Caco-2 (cell line): ENCODE measurements around the gene MAP7. TPM values are rescaled to one million over a fixed set of nuclear protein-coding genes. Genes with fewer than 3 reads are reported as not detected.

Source experiments
- BruUV-seq: library from RNA; stranded (reverse); fragments of 400-500 nt; replicated peaks from 2 replicates; lab custom pipeline; 2021; lab: Mats Ljungman, UMichigan
- CTCF ChIA-PET: fragments of 300-600 bp; sonication (Branson Sonifier 250); formaldehyde crosslinking; loops from one replicate; lab custom pipeline; 2022; ENCODE audit warnings: antibody characterized with exemption; lab: Charles Lee
- POLR2A ChIA-PET: fragments of 300-600 bp; sonication (Branson Sonifier 250); formaldehyde crosslinking; loops from one replicate; lab custom pipeline; 2022; ENCODE audit warnings: antibody characterized with exemption; lab: Charles Lee
- DNase-seq, 2 experiments: peaks; one replicate each; pipeline versions ENCODE4 v3.0.0 to v3.0.0-alpha.2; 2020 to 2022
- H3K27me3 ChIP-seq: replicated peaks from 2 replicates; pipeline ENCODE4 v1.6.0; 2011; ENCODE audit warnings: low read length; ENCODE audit not compliant: control insufficient read depth, insufficient read depth
- H3K36me3 ChIP-seq: 2 replicates; pipeline ENCODE4 v1.5.1; 2011; ENCODE audit warnings: low read length; ENCODE audit not compliant: control insufficient read depth, insufficient read depth
- H3K4me1 ChIP-seq: fragments of 250-450 bp; sonication (Bioruptor Pico); 2 replicates; pipeline ENCODE4 v1.5.1; 2020; ENCODE audit warnings: mild to moderate bottlenecking
- H3K4me3 ChIP-seq: 2 replicates; pipeline ENCODE4 v1.5.1; 2011; ENCODE audit warnings: low read depth, mild to moderate bottlenecking, control low read depth, low read length
- H3K9me3 ChIP-seq: fragments of 250-450 bp; sonication (Bioruptor Pico); 2 replicates; pipeline ENCODE4 v1.5.1; 2020; ENCODE audit warnings: mild to moderate bottlenecking, moderate library complexity
- H3K27ac Mint-ChIP-seq: one replicate; pipeline ENCODE4 v1.8.0; 2022; ENCODE audit warnings: mixed read lengths; ENCODE audit not compliant: unreplicated experiment
- H3K27me3 Mint-ChIP-seq: one replicate; pipeline ENCODE4 v1.8.0; 2022; ENCODE audit warnings: mixed read lengths; ENCODE audit not compliant: insufficient read depth, unreplicated experiment
- H3K36me3 Mint-ChIP-seq: one replicate; pipeline ENCODE4 v1.8.0; 2022; ENCODE audit warnings: mild to moderate bottlenecking, mixed read lengths; ENCODE audit not compliant: insufficient read depth, unreplicated experiment
- H3K4me1 Mint-ChIP-seq: one replicate; pipeline ENCODE4 v1.8.0; 2022; ENCODE audit warnings: low read depth, mixed read lengths; ENCODE audit not compliant: unreplicated experiment
- H3K4me3 Mint-ChIP-seq: one replicate; pipeline ENCODE4 v1.8.0; 2022; ENCODE audit warnings: mild to moderate bottlenecking, moderate library complexity, mixed read lengths; ENCODE audit not compliant: unreplicated experiment
- H3K9me3 Mint-ChIP-seq: one replicate; pipeline ENCODE4 v1.8.0; 2022; ENCODE audit warnings: mixed read lengths; ENCODE audit not compliant: unreplicated experiment
- CTCF ChIP-seq, 2 experiments: fragments of 200-600 bp in 1 of 2; IDR thresholded peaks; 1 replicate in 1 of 2; 2 replicates in 1 of 2; pipeline versions ENCODE4 v1.5.1 to v1.8.0; 2011 to 2022; ENCODE audit warnings: antibody characterized with exemption in 1 of 2, control low read depth in 1 of 2, inconsistent platforms in 1 of 2, low read depth in 1 of 2, low read length in 1 of 2, mild to moderate bottlenecking in 1 of 2, moderate library complexity in 1 of 2; ENCODE audit not compliant: insufficient read depth in 1 of 2, severe bottlenecking in 1 of 2, unreplicated experiment in 1 of 2
- intact Hi-C: fragments of 100-400 bp; cut with micrococcal nuclease; formaldehyde crosslinking; loops from one replicate; pipeline ENCODE4 v1.10.0; 2022; ENCODE audit not compliant: unreplicated experiment
- total RNA-seq: library from RNA; stranded (reverse); gene quantifications from 2 replicates; pipeline ENCODE4 v1.2.3, GENCODE V29; 2022

MAP7 gene
- total RNA-seq, 1 experiment from 2014 or later, result 55.3 TPM

DNA sequence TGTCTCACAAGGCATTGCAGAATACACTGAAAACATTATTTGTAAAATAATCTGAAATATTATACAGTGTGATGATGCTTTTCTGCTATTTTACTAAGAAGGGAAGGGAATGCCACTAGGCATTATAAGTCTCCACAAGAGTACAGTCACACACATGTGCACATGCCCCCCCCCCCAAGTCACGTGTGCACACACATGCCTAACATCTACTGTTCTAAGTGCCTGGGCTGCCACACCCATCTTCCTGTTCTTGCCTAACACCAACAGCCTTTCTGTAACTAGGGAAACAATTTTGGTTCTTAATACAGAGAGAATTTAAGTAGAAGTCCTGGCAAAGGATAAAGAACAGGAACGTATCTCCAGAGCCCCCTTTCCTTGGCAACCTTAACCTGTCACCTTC lies 202.4 kb downstream of the MAP7 start:
- POLR2A ChIA-PET, result no interaction called here
- no peaks in the 10 kb centered on the region for H3K4me1 ChIP-seq
- CTCF ChIA-PET, result no interaction called here

DNA sequence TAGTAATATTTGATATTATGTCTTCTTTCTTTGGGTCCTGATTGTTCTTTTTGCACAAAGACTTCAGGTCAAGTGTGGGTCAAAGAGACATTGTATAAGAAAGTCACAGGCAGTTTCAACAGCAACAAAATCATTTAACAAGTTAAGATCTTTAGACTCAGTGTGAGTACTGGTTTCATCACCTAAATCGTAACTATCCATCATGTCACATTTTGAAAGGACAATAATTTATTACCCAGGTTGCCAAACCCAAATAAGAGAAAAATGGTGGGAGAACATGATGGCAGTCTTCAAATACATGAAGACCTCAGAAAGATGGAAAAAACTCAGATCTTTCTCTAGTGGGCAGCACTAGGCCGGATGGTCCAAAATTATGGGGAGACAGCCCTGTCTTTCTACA lies 205.1 kb downstream of the MAP7 start:
- Mint-ChIP-seq H3K4me1 (no peaks in the 10 kb centered on the region), H3K27me3 (no peaks in the 10 kb centered on the region), H3K36me3 (peaks cover 26% of the 10 kb centered on the region), H3K4me3 (no peak overlapping the region), H3K9me3 (no peaks in the 10 kb centered on the region), H3K27ac (no peak overlapping the region)
- Histone ChIP-seq H3K27me3 (no peaks in the 10 kb centered on the region), H3K4me3 (no peak overlapping the region), H3K36me3 (no peaks in the 10 kb centered on the region; the same call in 1 of the 2 replicates), H3K4me1 (no peaks in the 10 kb centered on the region), H3K9me3 (no peaks in the 10 kb centered on the region)
- no TSS peak for BruUV-seq
- TF ChIP-seq CTCF (IDR thresholded peaks at IDR 0.05; ENCODE audit: insufficient read depth in 1 of 2, low read depth in 1 of 2, low read length in 1 of 2, severe bottlenecking in 1 of 2, unreplicated experiment in 1 of 2), result no peak
- intact Hi-C loops, result no loop called here
- POLR2A ChIA-PET, result no interaction called here
- CTCF ChIA-PET, result no interaction called here
- no peak for DNase-seq

More for the DNA sequence above, 202.4 kb downstream of the MAP7 start:
- DNase-seq, result no peak
- TF ChIP-seq CTCF (IDR thresholded peaks at IDR 0.05; ENCODE audit: insufficient read depth in 1 of 2, low read depth in 1 of 2, low read length in 1 of 2, severe bottlenecking in 1 of 2, unreplicated experiment in 1 of 2), result no peak
- Mint-ChIP-seq H3K27ac (no peak overlapping the region), H3K4me3 (no peak overlapping the region), H3K27me3 (no peaks in the 10 kb centered on the region), H3K9me3 (no peaks in the 10 kb centered on the region), H3K36me3 (peaks cover 26% of the 10 kb centered on the region), H3K4me1 (no peaks in the 10 kb centered on the region)
- intact Hi-C loops, result no loop called here
- no TSS peak for BruUV-seq
- Histone ChIP-seq H3K4me3 (no peak overlapping the region), H3K36me3 (no peaks in the 10 kb centered on the region; the same call in 1 of the 2 replicates), H3K9me3 (no peaks in the 10 kb centered on the region), H3K27me3 (no peaks in the 10 kb centered on the region)

DNA sequence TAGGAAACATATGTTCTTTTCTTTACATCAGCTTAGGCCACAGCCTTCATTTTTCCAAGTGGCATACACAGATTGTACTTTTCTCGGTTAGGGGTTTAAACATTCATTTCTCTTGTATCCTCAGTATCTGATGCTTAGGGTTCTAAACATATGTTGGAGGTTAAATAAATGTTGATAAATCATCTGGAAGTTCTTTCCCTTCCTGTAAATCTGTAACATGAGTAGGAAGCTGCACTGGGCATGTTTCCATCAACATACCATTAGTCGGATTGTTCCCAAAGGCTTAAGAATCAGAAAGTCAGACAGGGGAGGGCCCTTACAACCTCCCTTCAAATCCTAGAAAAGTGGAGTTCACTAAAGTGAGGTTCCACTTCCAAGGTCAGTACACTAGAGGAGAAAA lies 205.8 kb downstream of the MAP7 start:
- Histone ChIP-seq H3K9me3 (no peaks in the 10 kb centered on the region), H3K36me3 (no peaks in the 10 kb centered on the region; the same call in 1 of the 2 replicates), H3K4me1 (no peaks in the 10 kb centered on the region), H3K4me3 (no peak overlapping the region), H3K27me3 (no peaks in the 10 kb centered on the region)
- H3K36me3 Mint-ChIP-seq, result peaks cover 26% of the 10 kb centered on the region
- no peaks in the 10 kb centered on the region for H3K4me1 Mint-ChIP-seq
- TF ChIP-seq CTCF (IDR thresholded peaks at IDR 0.05; ENCODE audit: insufficient read depth in 1 of 2, low read depth in 1 of 2, low read length in 1 of 2, severe bottlenecking in 1 of 2, unreplicated experiment in 1 of 2), result no peak
- no peak for DNase-seq
- ChIA-PET CTCF (no interaction called here), POLR2A (no interaction called here)
- no peak overlapping the region for H3K27ac Mint-ChIP-seq
- intact Hi-C loops, result no loop called here
- H3K27me3 Mint-ChIP-seq, result no peaks in the 10 kb centered on the region
- no peak overlapping the region for H3K4me3 Mint-ChIP-seq
- no peaks in the 10 kb centered on the region for H3K9me3 Mint-ChIP-seq
- no TSS peak for BruUV-seq
